Left ventricle myocardium inferior (tissue), 1 donor: ENCODE data around the gene MOBP. TPM values are rescaled to one million over a fixed set of nuclear protein-coding genes. Genes with fewer than 3 reads are reported as not detected.

Experiments used
- DNase-seq: peaks from one replicate; pipeline ENCODE4 v3.0.0-alpha.2; 2020
- H3K27ac ChIP-seq: fragments of 200-600 bp; replicated peaks from 2 replicates; pipeline ENCODE4 v1.8.0; 2021
- H3K27me3 ChIP-seq: fragments of 200-600 bp; 2 replicates; pipeline ENCODE4 v1.8.0; 2021; ENCODE audit warnings: low read depth
- H3K36me3 ChIP-seq: fragments of 200-600 bp; 2 replicates; pipeline ENCODE4 v1.8.0; 2021
- H3K4me1 ChIP-seq: fragments of 200-600 bp; 2 replicates; pipeline ENCODE4 v1.8.0; 2021
- H3K4me3 ChIP-seq: fragments of 200-600 bp; 2 replicates; pipeline ENCODE4 v1.8.0; 2021; ENCODE audit warnings: mild to moderate bottlenecking, moderate library complexity
- H3K9me3 ChIP-seq: fragments of 200-600 bp; replicated peaks from 2 replicates; pipeline ENCODE4 v1.8.0; 2021
- CTCF ChIP-seq: fragments of 200-600 bp; IDR thresholded peaks from 2 replicates; pipeline ENCODE4 v1.8.0; 2021; ENCODE audit warnings: antibody characterized with exemption, mild to moderate bottlenecking, borderline replicate concordance
- intact Hi-C: fragments of 100-400 bp; cut with micrococcal nuclease; formaldehyde crosslinking; loops from one replicate; pipeline ENCODE4 v1.11.0; 2022
- total RNA-seq: library from RNA; stranded (reverse); fragmentation: NEBNext Ultra II Directional; extraction: Animal tissue kit (Norgen Biotek cat#: 25700); gene quantifications from one replicate; pipeline ENCODE4 v1.2.1, GENCODE V29; 2021
- donor health status: DM: no; HTN: yes; CAD: no; lungs with severe emphysema.

The MOBP gene
- total RNA-seq, 1 donor from 2014 or later, result not detected

- no peaks in the 10 kb centered on the region for H3K4me1 ChIP-seq
- intact Hi-C loops, result no loop called here
- H3K27me3 ChIP-seq, result no peaks in the 10 kb centered on the region
- H3K4me3 ChIP-seq, result no peak overlapping the region
- no peaks in the 10 kb centered on the region for H3K9me3 ChIP-seq
- no peak for TF ChIP-seq CTCF
- DNase-seq, result no peak
- H3K27ac ChIP-seq, result no peak overlapping the region
- H3K36me3 ChIP-seq, result no peaks in the 10 kb centered on the region
Measured at GRCh38 chr3:39532777-39533176, 65.3 kb downstream of the MOBP start.

GRCh38 chr3:39533226-39533625 is 65.7 kb downstream of the MOBP start:
- H3K4me3 ChIP-seq, result no peak overlapping the region
- H3K9me3 ChIP-seq, result no peaks in the 10 kb centered on the region
- intact Hi-C loops, result no loop called here
- TF ChIP-seq CTCF, result no peak
- H3K27ac ChIP-seq, result no peak overlapping the region
- H3K4me1 ChIP-seq, result no peaks in the 10 kb centered on the region
- DNase-seq, result no peak
- H3K27me3 ChIP-seq, result no peaks in the 10 kb centered on the region
- H3K36me3 ChIP-seq, result no peaks in the 10 kb centered on the region

- no peak overlapping the region for H3K4me3 ChIP-seq
- no peaks in the 10 kb centered on the region for H3K4me1 ChIP-seq
- no peak for DNase-seq
- no peaks in the 10 kb centered on the region for H3K27me3 ChIP-seq
- no peak overlapping the region for H3K27ac ChIP-seq
- no peak for TF ChIP-seq CTCF
- intact Hi-C loops, result no loop called here
- H3K36me3 ChIP-seq, result no peaks in the 10 kb centered on the region
- no peaks in the 10 kb centered on the region for H3K9me3 ChIP-seq
Measured at GRCh38 chr3:39540162-39540921, 72.9 kb downstream of the MOBP start.

- no peaks in the 10 kb centered on the region for H3K4me1 ChIP-seq
- intact Hi-C loops, result no loop called here
- no peak overlapping the region for H3K4me3 ChIP-seq
- no peak overlapping the region for H3K27ac ChIP-seq
- H3K36me3 ChIP-seq, result no peaks in the 10 kb centered on the region
- DNase-seq, result no peak
- no peak for TF ChIP-seq CTCF
- H3K27me3 ChIP-seq, result no peaks in the 10 kb centered on the region
- no peaks in the 10 kb centered on the region for H3K9me3 ChIP-seq
Measured at GRCh38 chr3:39541442-39541841, 74.0 kb downstream of the MOBP start.

GRCh38 chr3:39541917-39542329 is 74.4 kb downstream of the MOBP start:
- no peak overlapping the region for H3K27ac ChIP-seq
- no peaks in the 10 kb centered on the region for H3K9me3 ChIP-seq
- H3K4me3 ChIP-seq, result peak overlapping the region; percentile 24
- intact Hi-C loops, result no loop called here
- TF ChIP-seq CTCF, result peak; percentile 61
- no peaks in the 10 kb centered on the region for H3K36me3 ChIP-seq
- no peaks in the 10 kb centered on the region for H3K27me3 ChIP-seq
- DNase-seq, result no peak
- H3K4me1 ChIP-seq, result no peaks in the 10 kb centered on the region
